Skeletal muscle satellite cell (primary cell): Measurements from ENCODE around the gene TIE1.

Experiments
- H3K27me3 ChIP-seq: 2 replicates; pipeline ENCODE4 v1.7.0; 2013; ENCODE audit warnings: low read length; ENCODE audit not compliant: control insufficient read depth, insufficient read depth
- H3K36me3 ChIP-seq: 2 replicates; pipeline ENCODE4 v1.7.0; 2013; ENCODE audit warnings: mild to moderate bottlenecking, control low read depth, low read length; ENCODE audit not compliant: insufficient read depth
- H3K4me1 ChIP-seq: 2 replicates; pipeline ENCODE4 v1.7.0; 2013; ENCODE audit warnings: low read length; ENCODE audit not compliant: control insufficient read depth, insufficient read depth
- H3K4me2 ChIP-seq: 2 replicates; pipeline ENCODE4 v1.7.0; 2013; ENCODE audit warnings: mild to moderate bottlenecking, low read length
- H3K4me3 ChIP-seq: 2 replicates; pipeline ENCODE4 v1.7.0; 2013; ENCODE audit warnings: low read length
- H3K9ac ChIP-seq: 2 replicates; pipeline ENCODE4 v1.7.0; 2013; ENCODE audit warnings: mild to moderate bottlenecking, low read depth, low read length, moderate library complexity
- H3K9me3 ChIP-seq: replicated peaks from 2 replicates; pipeline ENCODE4 v1.7.0; 2013; ENCODE audit warnings: mild to moderate bottlenecking, control low read depth, low read length

The TIE1 gene

DNA sequence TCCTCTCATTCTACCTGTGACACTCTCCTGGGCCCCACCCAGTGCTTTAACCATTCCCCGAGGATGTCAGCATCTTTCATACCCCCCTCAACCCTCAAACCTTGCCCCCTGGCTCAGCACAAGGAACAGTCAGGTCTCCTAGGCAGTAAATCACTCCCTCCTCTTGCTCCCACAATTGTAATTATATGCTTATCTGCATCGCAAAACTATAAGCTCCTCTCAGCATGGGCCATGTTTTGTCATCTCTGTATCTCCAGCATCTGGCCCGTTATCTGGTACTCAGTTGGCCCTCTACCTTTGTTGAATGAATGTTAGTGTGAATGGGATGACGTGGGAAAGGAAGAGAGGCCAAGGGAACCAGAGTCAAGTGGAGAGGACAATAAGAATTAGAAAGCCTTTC, 69.8 kb downstream of the TIE1 start:
- no peaks in the 10 kb centered on the region for H3K27me3 ChIP-seq
- no peak overlapping the region for H3K4me3 ChIP-seq
- peaks cover 49% of the 10 kb centered on the region for H3K4me1 ChIP-seq
- no peaks in the 10 kb centered on the region for H3K36me3 ChIP-seq
- H3K9ac ChIP-seq, result no peak overlapping the region
- no peak overlapping the region for H3K4me2 ChIP-seq
- H3K9me3 ChIP-seq, result no peaks in the 10 kb centered on the region

DNA sequence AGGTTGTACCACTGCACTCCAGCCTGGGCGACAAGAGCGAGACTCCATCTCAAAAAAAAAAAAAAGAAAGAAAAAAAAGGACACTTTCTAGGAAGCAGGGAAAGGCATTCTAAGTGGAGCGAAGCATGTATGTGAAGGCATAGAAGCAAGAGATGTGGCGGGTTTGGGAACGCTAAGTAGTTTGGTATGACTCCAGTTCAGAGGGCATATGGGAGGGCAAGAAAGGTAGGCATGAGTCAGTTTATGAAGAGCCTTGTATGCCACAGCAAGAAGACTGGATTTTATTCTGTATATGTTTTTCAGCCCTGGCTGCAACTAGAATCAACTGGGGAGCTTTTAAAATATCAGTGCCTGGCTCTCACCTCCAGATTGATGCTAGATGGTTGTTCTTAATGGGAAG, 71.4 kb downstream of the TIE1 start:
- H3K9me3 ChIP-seq, result no peaks in the 10 kb centered on the region
- H3K36me3 ChIP-seq, result no peaks in the 10 kb centered on the region
- no peak overlapping the region for H3K4me2 ChIP-seq
- no peak overlapping the region for H3K9ac ChIP-seq
- no peaks in the 10 kb centered on the region for H3K27me3 ChIP-seq
- no peak overlapping the region for H3K4me3 ChIP-seq
- peaks cover 36% of the 10 kb centered on the region for H3K4me1 ChIP-seq
